ENCODE data around the gene B3GALT4. TPM values are rescaled to one million over a fixed set of nuclear protein-coding genes. Genes with fewer than 3 reads are reported as not detected.

Gene B3GALT4
- total and polyA plus RNA-seq, 2 of the 13 experiments (the other 11 are each of a cell fraction or from before 2014, with no cell fraction given) = 0.04 to 0.27 TPM

- TF ChIP-seq DZIP1 (CRISPR knock-in tag; IDR thresholded peaks at IDR 0.05) = peak; percentile 78; the same call in 1 of the 2 replicates
- TF ChIP-seq CREBL2 (CRISPR knock-in tag; IDR thresholded peaks at IDR 0.05; ENCODE audit: borderline replicate concordance) = 0 out of 2 replicates have a peak, but pooled peaks have one; percentile 81
- TF ChIP-seq NPAS2 (CRISPR knock-in tag; IDR thresholded peaks at IDR 0.05; ENCODE audit: borderline replicate concordance) = no peak
- TF ChIP-seq JUNB (CRISPR knock-in tag; IDR thresholded peaks at IDR 0.05; ENCODE audit: borderline replicate concordance) = no peak
- TF ChIP-seq ARHGAP35 (CRISPR knock-in tag; IDR thresholded peaks at IDR 0.05; ENCODE audit: borderline replicate concordance) = peak; percentile 45; the same call in 1 of the 2 replicates
- TF ChIP-seq ZNF674 (CRISPR knock-in tag; IDR thresholded peaks at IDR 0.05; ENCODE audit: low read depth) = no peak
- 0 out of 2 replicates have a peak, but pooled peaks have one; percentile 21 for TF ChIP-seq SNAPC2 (CRISPR knock-in tag; IDR thresholded peaks at IDR 0.05)
- TF ChIP-seq ZNF580 (CRISPR knock-in tag; IDR thresholded peaks at IDR 0.05; ENCODE audit: borderline replicate concordance, low read depth) = 0 out of 2 replicates have a peak, but pooled peaks have one; percentile 24
- 0 out of 2 replicates have a peak, but pooled peaks have one; percentile 10 for TF ChIP-seq ZNF326 (CRISPR knock-in tag; IDR thresholded peaks at IDR 0.05; ENCODE audit: borderline replicate concordance)
- TF ChIP-seq WIZ (CRISPR knock-in tag; IDR thresholded peaks at IDR 0.05) = 0 out of 2 replicates have a peak, but pooled peaks have one; percentile 47
- peak; percentile 15 for TF ChIP-seq SSRP1 (CRISPR knock-in tag; IDR thresholded peaks at IDR 0.05)
- no peak for TF ChIP-seq KAT7 (CRISPR knock-in tag; IDR thresholded peaks at IDR 0.05; ENCODE audit: borderline replicate concordance)
- 0 out of 2 replicates have a peak, but pooled peaks have one; percentile 1 for TF ChIP-seq ZNF788 (CRISPR knock-in tag; IDR thresholded peaks at IDR 0.05; ENCODE audit: borderline replicate concordance)
- no peak for TF ChIP-seq EZH2 (conservative IDR thresholded peaks at IDR 0.05; ENCODE audit: low read depth, low read length)
Measured at GRCh38 chr6:33249732-33250630, 26.9 kb upstream of the B3GALT4 start (continued).
